H1 (cell line): Measurements from ENCODE around the gene CAST. TPM values are rescaled to one million over a fixed set of nuclear protein-coding genes. Genes with fewer than 3 reads are reported as not detected.
A peak's percentile ranks its signal among the peaks of the same experiment; 100 is the strongest.

Experiments used
- ATF3 ChIP-seq: IDR thresholded peaks from 2 replicates; pipeline ENCODE4 v1.6.1; 2011; ENCODE audit warnings: low read depth, mild to moderate bottlenecking, low read length; ENCODE audit not compliant: insufficient read depth
- BCL11A ChIP-seq, 2 experiments: IDR thresholded peaks; one replicate each; pipeline ENCODE4 v1.6.1; 2011; ENCODE audit warnings: low read depth in 2 of 2, low read length in 2 of 2, mild to moderate bottlenecking in 2 of 2
- BRCA1 ChIP-seq: IDR thresholded peaks from 2 replicates; pipeline ENCODE4 v1.6.1; 2012; ENCODE audit warnings: low read depth, low read length, improper control_type of control experiment
- CBX5 ChIP-seq: fragments of 300-800, 300-1000 bp; sonication (generic); IDR thresholded peaks from 2 replicates; pipeline ENCODE4 v1.7.1; 2016; ENCODE audit warnings: antibody characterized with exemption, low read length, low read depth
- CREB1 ChIP-seq: IDR thresholded peaks from 2 replicates; pipeline ENCODE4 v1.6.1; 2012; ENCODE audit warnings: inconsistent platforms
- EP300 ChIP-seq, 2 experiments: IDR thresholded peaks; 1 replicate in 1 of 2; 2 replicates in 1 of 2; pipeline ENCODE4 v1.6.1; 2011 to 2012; ENCODE audit warnings: low read depth in 2 of 2, low read length in 2 of 2, mild to moderate bottlenecking in 2 of 2, borderline replicate concordance in 1 of 2, inconsistent platforms in 1 of 2, moderate library complexity in 1 of 2
- EZH2 ChIP-seq: fragments of 200-600 bp; sonication (generic); IDR thresholded peaks from 2 replicates; pipeline ENCODE4 v1.7.1; 2012; ENCODE audit warnings: low read depth, mild to moderate bottlenecking, moderate library complexity, low read length, inconsistent platforms; ENCODE audit not compliant: severe bottlenecking
- FOSL1 ChIP-seq: IDR thresholded peaks from 2 replicates; pipeline ENCODE4 v1.6.1; 2011; ENCODE audit warnings: mild to moderate bottlenecking, low read depth, low read length, moderate library complexity; ENCODE audit not compliant: insufficient read depth
- GABPA ChIP-seq: IDR thresholded peaks from 2 replicates; pipeline ENCODE4 v1.6.1; 2011; ENCODE audit warnings: mild to moderate bottlenecking, low read length, moderate library complexity, borderline replicate concordance; ENCODE audit not compliant: insufficient read depth
- HDAC2 ChIP-seq, 2 experiments: fragments of 300-600 bp in 1 of 2; sonication (generic) in 1 of 2; IDR thresholded peaks; 2 replicates each; pipeline ENCODE4 v1.6.1; 2011 to 2012; ENCODE audit warnings: low read depth in 2 of 2, low read length in 2 of 2, mild to moderate bottlenecking in 2 of 2, moderate library complexity in 2 of 2, borderline replicate concordance in 1 of 2, inconsistent platforms in 1 of 2
- KDM5A ChIP-seq: fragments of 200-600 bp; IDR thresholded peaks from 2 replicates; pipeline ENCODE4 v1.7.1; 2012; ENCODE audit warnings: mild to moderate bottlenecking, low read length, inconsistent platforms, mixed read lengths
- MAX ChIP-seq: IDR thresholded peaks from 2 replicates; pipeline ENCODE4 v1.6.1; 2012; ENCODE audit warnings: inconsistent platforms
- POLR2A ChIP-seq, 2 experiments: IDR thresholded peaks; 1 replicate in 1 of 2; 2 replicates in 1 of 2; pipeline ENCODE4 v1.6.1; 2011; ENCODE audit warnings: low read depth in 2 of 2, low read length in 2 of 2, mild to moderate bottlenecking in 2 of 2; ENCODE audit errors: control extremely low read depth in 1 of 2
- RAD21 ChIP-seq, 2 experiments: IDR thresholded peaks in 1 of 2; conservative IDR thresholded peaks in 1 of 2; 2 replicates each; pipeline ENCODE4 v1.6.1; 2011; ENCODE audit warnings: low read depth in 2 of 2, low read length in 2 of 2, improper control_type of control experiment in 1 of 2, inconsistent platforms in 1 of 2, mild to moderate bottlenecking in 1 of 2, moderate library complexity in 1 of 2
- SP1 ChIP-seq: IDR thresholded peaks from 2 replicates; pipeline ENCODE4 v1.6.1; 2011; ENCODE audit warnings: low read depth, low read length
- SP2 ChIP-seq: IDR thresholded peaks from 2 replicates; pipeline ENCODE4 v1.6.1; 2012; ENCODE audit warnings: mild to moderate bottlenecking, low read length, inconsistent platforms
- SUZ12 ChIP-seq: fragments of 200-600 bp; sonication (generic); IDR thresholded peaks from 2 replicates; pipeline ENCODE4 v1.6.1; 2012; ENCODE audit warnings: mild to moderate bottlenecking, inconsistent platforms, low read length, moderate library complexity, mixed read lengths
- polyA plus RNA-seq, 7 experiments: library from polyadenylated mRNA; depleted of rRNA in 3 of 7; stranded (reverse) in 5 of 7; unstranded in 2 of 7; fragments of >200 nt in 5 of 7; fragments of 200-250 nt in 2 of 7; gene quantifications; 1 replicate in 5 of 7; 2 replicates in 1 of 7; 4 replicates in 1 of 7; pipeline versions ENCODE4 v1.2.1 to v1.2.3, GENCODE V29; 2011 to 2013; ENCODE audit warnings: missing spikeins in 2 of 7, mixed read lengths in 2 of 7
- total RNA-seq: library from RNA; stranded (reverse); fragmentation: NEBNext Ultra II Directional; extraction: Animal tissue kit (Norgen Biotek cat#: 25700); gene quantifications from 2 replicates; pipeline ENCODE4 v1.2.1, GENCODE V29; 2021

The CAST gene
- total and polyA plus RNA-seq, 2 of the 8 experiments (the other 6 are each of a cell fraction or from before 2014, with no cell fraction given), result 9.0 to 48.2 TPM

- TF ChIP-seq ATF3 (no peak), EP300 (IDR thresholded peaks at IDR 0.05; ENCODE audit: borderline replicate concordance in 1 of 2, low read depth in 2 of 2, low read length in 2 of 2) (no peak), FOSL1 (no peak), MAX (peak; percentile 54; the same call in 1 of the 2 replicates), CBX5 (no peak), SP1 (no peak), SUZ12 (peak; percentile 44; the same call in 1 of the 2 replicates), BRCA1 (no peak), SP2 (no peak), RAD21 (IDR thresholded peaks at IDR 0.05 in 1 of 2, conservative IDR thresholded peaks at IDR 0.05 in 1 of 2; ENCODE audit: low read depth in 2 of 2, low read length in 2 of 2) (no peak), KDM5A (no peak), HDAC2 (IDR thresholded peaks at IDR 0.05; ENCODE audit: borderline replicate concordance in 1 of 2, low read depth in 2 of 2, low read length in 2 of 2) (0 out of 4 replicates have a peak, but pooled peaks of 1 of the 2 experiments have one; percentile 35), EZH2 (peak; percentile 34), POLR2A (IDR thresholded peaks at IDR 0.05; ENCODE audit: control extremely low read depth in 1 of 2, low read depth in 2 of 2, low read length in 2 of 2) (peak in 1 of 2 experiments; percentile 56; a peak in 1 of 3 replicates), CREB1 (no peak), GABPA (no peak), BCL11A (IDR thresholded peaks at IDR 0.05; ENCODE audit: low read depth in 2 of 2, low read length in 2 of 2) (no peak)
Observed at GRCh38 chr5:96662725-96663518, 746 bp downstream of the CAST start (continued).
